ENCODE measurements around the gene IZUMO4. TPM values are rescaled to one million over a fixed set of nuclear protein-coding genes. Genes with fewer than 3 reads are reported as not detected.

The IZUMO4 gene
- polyA plus RNA-seq, 1 donor from 2014 or later = 39.3 TPM

GRCh38 chr19:2118438-2118837 is 21.7 kb downstream of the IZUMO4 start:
- Histone ChIP-seq H3F3A (ENCODE audit: insufficient read depth, low read length, poor library complexity, severe bottlenecking) (no peaks in the 10 kb centered on the region), H3K9ac (ENCODE audit: low read length) (no peak overlapping the region), H2AFZ (ENCODE audit: low read depth, low read length) (no peak overlapping the region), H3K4me2 (ENCODE audit: low read length) (no peak overlapping the region), H3K9me2 (ENCODE audit: insufficient read depth, low read length) (no peaks in the 10 kb centered on the region), H3K9me3 (ENCODE audit: low read length) (no peaks in the 10 kb centered on the region), H3K27ac (ENCODE audit: low read length) (no peak overlapping the region), H3K36me3 (ENCODE audit: insufficient read depth, low read length) (no peaks in the 10 kb centered on the region), H3K4me3 (ENCODE audit: low read length) (no peak overlapping the region), H3K27me3 (ENCODE audit: insufficient read depth, low read depth, low read length) (no peaks in the 10 kb centered on the region), H4K20me1 (ENCODE audit: insufficient read depth) (no peaks in the 10 kb centered on the region), H3K79me2 (replicated peaks; ENCODE audit: insufficient read depth, low read length) (no peaks in the 10 kb centered on the region)
- TF ChIP-seq CTCF (IDR thresholded peaks at IDR 0.05; ENCODE audit: poor library complexity, severe bottlenecking) (no peak), TAF1 (IDR thresholded peaks at IDR 0.05; ENCODE audit: low read depth) (no peak), REST (IDR thresholded peaks at IDR 0.05; ENCODE audit: borderline replicate concordance) (no peak), EZH2 (IDR thresholded peaks at IDR 0.05; ENCODE audit: borderline replicate concordance, insufficient read depth, low read length, poor library complexity, severe bottlenecking) (no peak), POLR2AphosphoS5 (IDR thresholded peaks at IDR 0.05) (no peak), MXI1 (conservative IDR thresholded peaks at IDR 0.05; ENCODE audit: poor library complexity, severe bottlenecking) (no peak), EP300 (conservative IDR thresholded peaks at IDR 0.05; ENCODE audit: poor library complexity, severe bottlenecking) (no peak)

GRCh38 chr19:2119921-2120785 is 23.4 kb downstream of the IZUMO4 start:
- no peaks in the 10 kb centered on the region for H3K36me3 ChIP-seq (ENCODE audit: insufficient read depth, low read length)
- H3K4me3 ChIP-seq (ENCODE audit: low read length) = no peak overlapping the region
- no peak overlapping the region for H3K4me2 ChIP-seq (ENCODE audit: low read length)
- H2AFZ ChIP-seq (ENCODE audit: low read depth, low read length) = no peak overlapping the region
- H3K9me2 ChIP-seq (ENCODE audit: insufficient read depth, low read length) = no peaks in the 10 kb centered on the region
- H3K9ac ChIP-seq (ENCODE audit: low read length) = no peak overlapping the region
- no peak for TF ChIP-seq SMC3 (conservative IDR thresholded peaks at IDR 0.05; ENCODE audit: poor library complexity)
- TF ChIP-seq REST (IDR thresholded peaks at IDR 0.05; ENCODE audit: borderline replicate concordance) = no peak
- no peak for TF ChIP-seq POLR2AphosphoS5 (IDR thresholded peaks at IDR 0.05)
- no peak for TF ChIP-seq RAD21 (conservative IDR thresholded peaks at IDR 0.05)
- no peak for TF ChIP-seq CTCF (IDR thresholded peaks at IDR 0.05; ENCODE audit: poor library complexity, severe bottlenecking)
- TF ChIP-seq EZH2 (IDR thresholded peaks at IDR 0.05; ENCODE audit: borderline replicate concordance, insufficient read depth, low read length, poor library complexity, severe bottlenecking) = no peak
- TF ChIP-seq MXI1 (conservative IDR thresholded peaks at IDR 0.05; ENCODE audit: poor library complexity, severe bottlenecking) = no peak
- no peak for TF ChIP-seq TAF1 (IDR thresholded peaks at IDR 0.05; ENCODE audit: low read depth)
- TF ChIP-seq EP300 (conservative IDR thresholded peaks at IDR 0.05; ENCODE audit: poor library complexity, severe bottlenecking) = no peak
- H3K27ac ChIP-seq (ENCODE audit: low read length) = no peak overlapping the region
- no peaks in the 10 kb centered on the region for H3K79me2 ChIP-seq (replicated peaks; ENCODE audit: insufficient read depth, low read length)
- no peaks in the 10 kb centered on the region for H3K9me3 ChIP-seq (ENCODE audit: low read length)
- no peaks in the 10 kb centered on the region for H4K20me1 ChIP-seq (ENCODE audit: insufficient read depth)
- no peaks in the 10 kb centered on the region for H3F3A ChIP-seq (ENCODE audit: insufficient read depth, low read length, poor library complexity, severe bottlenecking)
- no peaks in the 10 kb centered on the region for H3K27me3 ChIP-seq (ENCODE audit: insufficient read depth, low read depth, low read length)
